Activated CD8-positive, alpha-beta memory T cell treated with anti-CD3 and anti-CD28 coated beads for 48 hours (primary cell): Measurements from ENCODE around the gene OPTN.

Source experiments
- DNase-seq, 3 experiments: peaks; one replicate each; pipeline ENCODE4 v3.0.0-alpha.2; 2020; ENCODE audit warnings: low read depth in 2 of 3, low spot score in 2 of 3

Gene OPTN

DNA sequence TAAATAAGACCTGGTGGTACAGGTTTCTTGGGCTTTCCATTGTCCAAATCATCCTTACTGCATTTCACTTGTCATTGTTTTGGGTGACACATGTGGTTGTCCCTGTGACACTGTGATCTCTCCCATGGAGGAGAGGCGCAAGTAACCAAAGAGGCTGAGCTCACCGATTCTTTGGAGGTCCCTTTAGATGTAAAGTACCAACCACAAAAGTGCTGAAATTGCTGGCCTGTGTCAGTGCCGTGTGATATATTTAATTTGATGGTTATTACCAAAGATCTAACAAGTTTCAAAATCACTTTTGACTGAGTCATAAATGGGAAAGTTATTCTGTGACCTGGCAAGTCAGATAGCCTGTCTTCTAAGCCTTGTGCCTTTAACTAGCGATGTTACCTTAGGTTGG, 80.8 kb downstream of the OPTN start:
- no peak for DNase-seq

DNA sequence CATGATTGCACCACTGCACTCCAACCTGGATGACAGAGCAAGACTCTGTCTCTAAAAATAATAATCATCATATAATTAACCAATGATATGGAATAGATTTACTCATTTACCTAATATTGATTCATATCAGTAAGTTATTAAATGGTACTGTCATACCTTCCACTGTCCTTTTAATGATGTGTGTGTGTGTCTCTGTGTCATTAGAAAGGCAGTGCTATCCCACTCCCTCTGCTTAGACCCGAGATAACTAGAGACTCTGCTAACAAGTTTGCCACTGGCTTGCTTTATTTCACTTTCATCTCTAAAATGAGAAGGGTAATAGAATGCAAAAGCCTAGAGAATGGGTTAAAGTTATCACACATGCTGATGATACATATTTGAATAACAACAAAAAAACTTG, 82.5 kb downstream of the OPTN start:
- DNase-seq, result no peak

DNA sequence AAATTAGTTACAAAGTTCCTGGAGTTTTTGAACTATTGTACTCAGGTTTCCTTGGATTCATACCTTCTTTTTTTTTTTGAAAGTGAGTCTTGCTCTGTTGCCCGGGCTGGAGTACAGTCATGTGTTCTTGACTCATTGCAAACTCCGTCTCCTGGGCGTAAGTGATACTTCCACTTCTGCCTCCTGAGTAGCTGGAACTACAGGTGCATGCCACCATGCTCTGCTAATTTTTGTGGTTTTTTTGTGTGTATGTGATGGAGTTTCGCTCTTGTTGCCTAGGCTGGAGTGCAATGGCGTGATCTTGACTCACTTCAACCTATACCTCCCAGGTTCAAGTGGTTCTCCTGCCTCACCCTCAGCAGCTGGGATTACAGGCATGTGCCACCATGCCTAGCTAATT, 83.7 kb downstream of the OPTN start:
- no peak for DNase-seq

DNA sequence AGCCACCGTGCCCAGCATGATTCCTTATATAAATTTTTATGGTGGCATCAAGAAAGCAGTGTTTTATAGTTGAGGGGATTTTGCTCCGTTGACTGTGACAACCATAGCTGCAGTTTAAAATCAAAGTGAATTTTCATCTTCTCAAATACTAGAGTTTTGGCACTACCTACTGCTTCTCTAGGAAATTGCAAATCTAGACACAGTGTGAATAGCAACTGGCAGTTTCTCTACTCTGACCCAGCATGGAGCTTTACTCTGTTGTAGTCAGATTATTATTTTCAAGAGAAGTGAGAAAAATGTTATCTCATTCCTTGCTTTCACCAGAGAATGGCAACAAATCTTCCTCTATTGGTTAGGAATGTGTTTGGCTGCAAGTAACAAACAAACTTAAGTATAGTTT, 84.3 kb downstream of the OPTN start:
- no peak for DNase-seq

DNA sequence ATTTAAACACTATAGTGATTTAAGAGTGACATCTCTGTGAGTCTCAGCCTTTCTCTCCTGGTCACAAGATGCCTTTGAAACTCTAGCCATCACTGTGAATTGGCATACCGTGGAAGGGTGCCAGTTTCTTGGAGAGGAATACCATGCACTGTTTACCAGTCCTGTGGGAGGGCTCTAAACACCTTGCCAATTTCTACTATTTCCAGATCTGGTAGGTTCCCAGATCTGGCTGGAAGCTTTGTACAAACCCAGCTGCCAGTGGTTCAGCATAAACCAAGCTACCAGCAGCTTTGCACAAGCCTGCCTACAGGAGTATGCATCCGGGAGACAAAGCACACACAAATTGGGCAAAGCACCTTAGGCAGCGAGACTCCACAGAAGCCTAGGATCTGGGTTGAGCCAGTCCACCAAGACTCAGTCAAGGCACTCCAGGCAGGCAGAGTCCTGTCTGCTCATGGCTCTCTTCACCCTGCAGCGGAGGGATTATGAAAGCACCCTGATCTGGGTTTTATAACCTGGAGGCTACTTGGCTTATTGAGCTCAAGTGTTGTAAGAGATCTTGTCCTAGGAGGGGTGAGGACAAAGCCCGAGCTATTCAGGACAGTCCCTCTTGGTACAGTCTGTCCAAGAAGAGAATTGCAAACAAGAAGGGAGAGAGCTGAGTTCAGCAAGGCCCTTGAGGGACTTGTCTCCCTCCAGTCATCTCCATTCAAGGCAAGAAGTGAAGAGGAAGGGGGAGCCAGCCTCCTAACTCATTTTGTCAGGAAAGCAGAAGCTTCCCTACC, 85.0 kb downstream of the OPTN start:
- no peak for DNase-seq

DNA sequence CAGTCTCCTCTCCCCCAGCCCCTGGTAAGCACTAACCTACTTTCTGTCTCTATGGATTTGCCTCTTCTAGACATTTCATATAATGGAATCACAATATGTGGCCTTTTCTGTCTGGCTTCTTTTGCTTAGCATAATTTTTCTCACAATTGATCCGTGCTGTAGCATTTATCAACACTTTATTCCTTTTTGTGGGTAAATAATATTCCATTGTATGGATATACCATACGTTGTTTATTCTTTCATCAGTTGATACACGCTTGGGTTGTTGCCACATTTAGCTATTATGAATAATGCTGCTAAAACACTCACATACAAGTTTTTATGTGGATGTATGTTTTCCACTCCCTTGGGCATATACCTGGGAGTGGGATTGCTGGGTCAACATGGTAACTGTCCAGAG, 87.2 kb downstream of the OPTN start:
- no peak for DNase-seq
